ENCODE measurements around the gene TNNT2.

- TF ChIP-seq, protein P1, sequence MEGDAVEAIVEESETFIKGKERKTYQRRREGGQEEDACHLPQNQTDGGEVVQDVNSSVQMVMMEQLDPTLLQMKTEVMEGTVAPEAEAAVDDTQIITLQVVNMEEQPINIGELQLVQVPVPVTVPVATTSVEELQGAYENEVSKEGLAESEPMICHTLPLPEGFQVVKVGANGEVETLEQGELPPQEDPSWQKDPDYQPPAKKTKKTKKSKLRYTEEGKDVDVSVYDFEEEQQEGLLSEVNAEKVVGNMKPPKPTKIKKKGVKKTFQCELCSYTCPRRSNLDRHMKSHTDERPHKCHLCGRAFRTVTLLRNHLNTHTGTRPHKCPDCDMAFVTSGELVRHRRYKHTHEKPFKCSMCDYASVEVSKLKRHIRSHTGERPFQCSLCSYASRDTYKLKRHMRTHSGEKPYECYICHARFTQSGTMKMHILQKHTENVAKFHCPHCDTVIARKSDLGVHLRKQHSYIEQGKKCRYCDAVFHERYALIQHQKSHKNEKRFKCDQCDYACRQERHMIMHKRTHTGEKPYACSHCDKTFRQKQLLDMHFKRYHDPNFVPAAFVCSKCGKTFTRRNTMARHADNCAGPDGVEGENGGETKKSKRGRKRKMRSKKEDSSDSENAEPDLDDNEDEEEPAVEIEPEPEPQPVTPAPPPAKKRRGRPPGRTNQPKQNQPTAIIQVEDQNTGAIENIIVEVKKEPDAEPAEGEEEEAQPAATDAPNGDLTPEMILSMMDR (conservative IDR thresholded peaks at IDR 0.05): no peak
- TF ChIP-seq EZH2 (IDR thresholded peaks at IDR 0.05; ENCODE audit: low read depth): no peak
These were observed 19.5 kb upstream of the TNNT2 start for GRCh38 chr1:201396861-201397464.

Data from PC-9 (cell line).